Tongue (tissue), 2 donors: ENCODE data around the gene EBI3. TPM values are rescaled to one million over a fixed set of nuclear protein-coding genes. Genes with fewer than 3 reads are reported as not detected.
"Not testable (repeated sequence)": the region's sequence is repeated elsewhere in the genome, so short reads cannot be mapped to it uniquely, and the experiment has no call there.

Experiments
- DNase-seq: peaks from one replicate; pipeline ENCODE4 v3.0.0-alpha.2; 2015
- total RNA-seq: library from RNA; depleted of rRNA; stranded (reverse); fragments of >200 nt; gene quantifications from one replicate; pipeline ENCODE4 v1.2.3, GENCODE V29; 2014

The EBI3 gene
- total RNA-seq, 1 donor from 2014 or later, result not detected

DNA sequence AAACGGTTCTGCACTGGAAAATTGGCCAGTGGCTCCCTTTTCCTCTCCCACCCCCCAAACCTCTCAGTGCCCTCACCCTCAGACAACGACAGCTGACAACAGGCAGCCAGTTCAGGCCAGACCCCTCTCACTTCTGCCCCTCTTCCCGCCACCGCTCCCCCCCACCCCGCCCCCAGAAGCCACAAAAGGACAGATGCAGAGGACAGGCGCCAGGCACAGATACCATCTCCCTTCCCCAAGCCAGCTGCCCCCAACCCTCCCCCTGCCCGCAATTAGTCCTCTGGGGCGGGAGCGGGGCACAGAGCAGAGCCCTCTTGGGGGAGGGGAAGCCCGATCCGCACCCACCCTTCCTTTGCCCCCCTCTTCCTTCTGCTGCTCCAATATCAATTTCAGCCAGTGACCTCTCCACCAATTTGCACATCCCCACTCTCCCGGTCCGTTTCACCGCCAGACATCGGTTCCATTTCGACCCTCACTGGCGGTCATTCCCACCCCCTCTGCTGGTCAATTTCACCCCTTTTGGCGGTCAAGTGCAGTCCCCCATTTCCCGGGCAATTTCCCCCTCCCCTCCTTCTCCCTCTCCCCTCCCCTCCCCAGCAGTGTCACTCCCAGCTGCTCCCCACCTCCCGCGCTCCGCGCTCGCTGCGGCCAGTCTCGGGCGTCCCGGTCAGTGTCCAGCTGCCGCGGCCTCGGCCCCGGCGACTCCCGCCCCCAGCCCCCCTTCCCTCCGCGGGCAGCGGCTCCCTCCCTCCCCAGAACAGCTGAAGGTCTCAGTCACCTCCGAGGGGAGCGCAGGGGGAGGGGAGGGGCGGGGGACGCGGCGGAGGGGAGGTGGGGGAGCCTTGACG, 49.3 kb downstream of the EBI3 start, which contains the start of gene SHD:
TSS of gene SHD (plus strand) at position 848 of the 848 bp plus-strand sequence. CDS start 798 bp downstream, outside the sequence.
- DNase-seq, result peak; percentile 89

DNA sequence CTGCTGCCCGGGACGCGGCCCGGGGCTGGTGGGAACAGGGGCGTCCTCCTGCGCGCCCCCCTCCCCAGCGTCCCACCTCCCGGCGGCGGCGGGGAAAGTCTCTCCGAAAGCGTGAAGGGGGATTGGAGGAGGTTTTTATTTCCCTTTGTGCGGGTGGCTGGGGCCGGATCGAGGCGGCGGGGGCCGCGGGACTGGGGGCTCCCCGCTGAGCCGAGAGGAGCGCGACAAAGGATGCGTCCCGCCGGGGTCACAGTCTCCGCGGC, 49.9 kb downstream of the EBI3 start:
- DNase-seq, result no peak

DNA sequence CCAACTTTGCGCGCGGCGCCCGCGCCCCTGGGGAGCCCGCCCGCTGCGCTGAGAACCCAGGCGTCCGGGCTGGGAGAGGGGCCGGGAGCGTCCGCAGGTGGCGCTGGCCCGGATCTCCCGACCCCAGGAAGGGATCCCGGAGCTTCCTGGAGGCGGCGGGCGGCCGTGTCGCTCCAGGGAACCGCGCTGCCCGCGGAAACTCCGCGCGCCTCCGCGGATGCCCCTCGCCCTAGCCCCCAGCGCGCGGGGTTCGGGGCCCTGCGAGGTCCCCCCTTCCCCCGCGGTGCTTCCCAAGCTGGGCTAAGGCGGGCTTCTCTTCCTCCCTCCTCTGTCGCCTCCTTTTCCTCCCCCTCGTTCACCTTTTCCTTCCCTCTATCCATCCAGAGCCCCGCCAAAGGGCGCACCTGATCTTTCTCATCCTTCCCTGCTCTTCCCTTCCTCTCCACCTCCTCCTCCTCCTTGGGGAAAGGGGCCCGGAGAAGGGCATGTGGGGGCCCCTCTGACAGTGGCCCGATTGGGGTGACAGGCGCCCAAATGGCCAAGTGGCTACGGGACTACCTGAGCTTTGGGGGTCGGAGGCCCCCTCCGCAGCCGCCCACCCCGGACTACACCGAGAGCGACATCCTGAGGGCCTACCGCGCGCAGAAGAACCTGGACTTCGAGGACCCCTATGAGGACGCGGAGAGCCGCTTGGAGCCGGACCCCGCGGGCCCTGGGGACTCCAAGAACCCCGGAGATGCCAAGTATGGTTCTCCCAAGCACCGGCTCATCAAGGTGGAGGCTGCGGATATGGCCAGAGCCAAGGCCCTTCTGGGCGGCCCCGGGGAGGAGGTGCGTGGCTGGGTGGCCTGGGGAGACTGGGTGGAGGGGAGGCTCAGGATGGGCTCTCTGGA, 50.5 kb downstream of the EBI3 start:
- no peak for DNase-seq

GRCh38 chr19:4284176-4284958, 55.0 kb downstream of the EBI3 start:
- no peak for DNase-seq

DNA sequence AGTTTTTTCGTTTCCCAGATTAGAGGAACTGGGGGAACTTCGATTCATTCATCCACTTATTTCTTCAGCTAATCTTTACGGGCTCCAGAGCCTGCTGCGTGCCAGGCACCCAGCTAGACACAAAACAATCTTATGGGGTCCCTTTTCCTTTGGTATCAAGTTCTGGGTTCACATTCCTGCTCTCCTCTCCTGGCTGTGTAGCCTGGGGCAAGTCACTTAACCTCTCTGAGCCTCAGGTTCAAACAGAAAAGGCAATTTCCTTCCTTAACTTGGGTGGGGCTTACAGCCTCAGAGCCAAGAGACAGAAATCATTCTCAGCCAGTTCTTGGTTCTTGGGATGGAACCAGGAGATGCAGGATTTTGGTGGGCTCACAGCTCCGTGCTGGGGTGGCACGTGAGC, 55.7 kb downstream of the EBI3 start:
- DNase-seq, result no peak

GRCh38 chr19:4286141-4286540, 56.8 kb downstream of the EBI3 start:
- not testable (repeated sequence) for DNase-seq

Other genes starting within 250 kb of the EBI3 start
- gene EEF2, start 244.1 kb upstream of the EBI3 start, total RNA-seq, result 2,930 TPM
- gene PIAS4, start 221.8 kb upstream of the EBI3 start, total RNA-seq, result 14.7 TPM
- gene ZBTB7A, start 162.6 kb upstream of the EBI3 start, total RNA-seq, result 26.1 TPM
- 96.0 TPM for gene MAP2K2, start 105.4 kb upstream of the EBI3 start, total RNA-seq
- not detected for gene CREB3L3, start 75.9 kb upstream of the EBI3 start, total RNA-seq
- gene SIRT6, start 47.0 kb upstream of the EBI3 start, total RNA-seq, result 5.6 TPM
- gene ANKRD24, start 46.8 kb upstream of the EBI3 start, total RNA-seq, result 0.82 TPM
- 14.0 TPM for gene YJU2, start 17.6 kb downstream of the EBI3 start, total RNA-seq
- gene SHD, start 49.7 kb downstream of the EBI3 start, total RNA-seq, result 18.1 TPM
- gene TMIGD2, start 72.9 kb downstream of the EBI3 start, total RNA-seq, result not detected
- gene FSD1, start 75.1 kb downstream of the EBI3 start, total RNA-seq, result 1.1 TPM
- 14.7 TPM for gene STAP2, start 109.3 kb downstream of the EBI3 start, total RNA-seq
- gene MPND, start 114.0 kb downstream of the EBI3 start, total RNA-seq, result 11.3 TPM
- gene SH3GL1, start 171.0 kb downstream of the EBI3 start, total RNA-seq, result 37.6 TPM
- 9.8 TPM for gene CHAF1A, start 173.1 kb downstream of the EBI3 start, total RNA-seq
- 92.2 TPM for gene UBXN6, start 228.3 kb downstream of the EBI3 start, total RNA-seq
- gene HDGFL2, start 242.8 kb downstream of the EBI3 start, total RNA-seq, result 48.8 TPM